ENCODE measurements around the gene PLA2G3. TPM values are rescaled to one million over a fixed set of nuclear protein-coding genes. Genes with fewer than 3 reads are reported as not detected.

Gene PLA2G3
- total and polyA plus RNA-seq, 2 of the 8 experiments (the other 6 are each of a cell fraction or from before 2014, with no cell fraction given), result 18.1 to 25.9 TPM

DNA sequence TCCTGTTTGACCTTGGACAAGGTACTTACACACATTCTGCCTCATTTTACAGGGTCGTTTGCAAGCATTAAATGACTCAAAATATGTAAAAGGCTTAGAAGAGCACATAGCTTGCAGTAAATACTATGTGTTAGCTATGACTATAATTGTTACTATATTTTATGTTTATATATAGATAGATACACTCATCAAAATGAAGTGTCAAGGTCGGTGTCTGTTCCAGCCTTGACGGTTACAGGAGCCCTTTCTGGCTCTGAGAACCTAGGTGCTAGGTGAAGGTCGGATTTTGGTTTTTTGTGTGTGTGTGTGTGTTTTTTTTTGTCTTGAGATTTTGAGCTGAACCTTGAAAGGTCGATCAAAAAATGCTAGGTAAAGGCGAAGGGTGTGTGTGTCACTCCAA lies 47.3 kb upstream of the PLA2G3 start (continued):
- TF ChIP-seq CREB1 (IDR thresholded peaks at IDR 0.05), result no peak
- TF ChIP-seq CBX8 (IDR thresholded peaks at IDR 0.05; ENCODE audit: borderline replicate concordance, low read depth, low read length), result no peak
- TF ChIP-seq, protein P1, sequence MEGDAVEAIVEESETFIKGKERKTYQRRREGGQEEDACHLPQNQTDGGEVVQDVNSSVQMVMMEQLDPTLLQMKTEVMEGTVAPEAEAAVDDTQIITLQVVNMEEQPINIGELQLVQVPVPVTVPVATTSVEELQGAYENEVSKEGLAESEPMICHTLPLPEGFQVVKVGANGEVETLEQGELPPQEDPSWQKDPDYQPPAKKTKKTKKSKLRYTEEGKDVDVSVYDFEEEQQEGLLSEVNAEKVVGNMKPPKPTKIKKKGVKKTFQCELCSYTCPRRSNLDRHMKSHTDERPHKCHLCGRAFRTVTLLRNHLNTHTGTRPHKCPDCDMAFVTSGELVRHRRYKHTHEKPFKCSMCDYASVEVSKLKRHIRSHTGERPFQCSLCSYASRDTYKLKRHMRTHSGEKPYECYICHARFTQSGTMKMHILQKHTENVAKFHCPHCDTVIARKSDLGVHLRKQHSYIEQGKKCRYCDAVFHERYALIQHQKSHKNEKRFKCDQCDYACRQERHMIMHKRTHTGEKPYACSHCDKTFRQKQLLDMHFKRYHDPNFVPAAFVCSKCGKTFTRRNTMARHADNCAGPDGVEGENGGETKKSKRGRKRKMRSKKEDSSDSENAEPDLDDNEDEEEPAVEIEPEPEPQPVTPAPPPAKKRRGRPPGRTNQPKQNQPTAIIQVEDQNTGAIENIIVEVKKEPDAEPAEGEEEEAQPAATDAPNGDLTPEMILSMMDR (IDR thresholded peaks at IDR 0.05; ENCODE audit: control extremely low read depth in 1 of 3, insufficient read depth in 1 of 3, low read depth in 1 of 3, low read length in 3 of 3), result no peak
- TF ChIP-seq, protein P2, sequence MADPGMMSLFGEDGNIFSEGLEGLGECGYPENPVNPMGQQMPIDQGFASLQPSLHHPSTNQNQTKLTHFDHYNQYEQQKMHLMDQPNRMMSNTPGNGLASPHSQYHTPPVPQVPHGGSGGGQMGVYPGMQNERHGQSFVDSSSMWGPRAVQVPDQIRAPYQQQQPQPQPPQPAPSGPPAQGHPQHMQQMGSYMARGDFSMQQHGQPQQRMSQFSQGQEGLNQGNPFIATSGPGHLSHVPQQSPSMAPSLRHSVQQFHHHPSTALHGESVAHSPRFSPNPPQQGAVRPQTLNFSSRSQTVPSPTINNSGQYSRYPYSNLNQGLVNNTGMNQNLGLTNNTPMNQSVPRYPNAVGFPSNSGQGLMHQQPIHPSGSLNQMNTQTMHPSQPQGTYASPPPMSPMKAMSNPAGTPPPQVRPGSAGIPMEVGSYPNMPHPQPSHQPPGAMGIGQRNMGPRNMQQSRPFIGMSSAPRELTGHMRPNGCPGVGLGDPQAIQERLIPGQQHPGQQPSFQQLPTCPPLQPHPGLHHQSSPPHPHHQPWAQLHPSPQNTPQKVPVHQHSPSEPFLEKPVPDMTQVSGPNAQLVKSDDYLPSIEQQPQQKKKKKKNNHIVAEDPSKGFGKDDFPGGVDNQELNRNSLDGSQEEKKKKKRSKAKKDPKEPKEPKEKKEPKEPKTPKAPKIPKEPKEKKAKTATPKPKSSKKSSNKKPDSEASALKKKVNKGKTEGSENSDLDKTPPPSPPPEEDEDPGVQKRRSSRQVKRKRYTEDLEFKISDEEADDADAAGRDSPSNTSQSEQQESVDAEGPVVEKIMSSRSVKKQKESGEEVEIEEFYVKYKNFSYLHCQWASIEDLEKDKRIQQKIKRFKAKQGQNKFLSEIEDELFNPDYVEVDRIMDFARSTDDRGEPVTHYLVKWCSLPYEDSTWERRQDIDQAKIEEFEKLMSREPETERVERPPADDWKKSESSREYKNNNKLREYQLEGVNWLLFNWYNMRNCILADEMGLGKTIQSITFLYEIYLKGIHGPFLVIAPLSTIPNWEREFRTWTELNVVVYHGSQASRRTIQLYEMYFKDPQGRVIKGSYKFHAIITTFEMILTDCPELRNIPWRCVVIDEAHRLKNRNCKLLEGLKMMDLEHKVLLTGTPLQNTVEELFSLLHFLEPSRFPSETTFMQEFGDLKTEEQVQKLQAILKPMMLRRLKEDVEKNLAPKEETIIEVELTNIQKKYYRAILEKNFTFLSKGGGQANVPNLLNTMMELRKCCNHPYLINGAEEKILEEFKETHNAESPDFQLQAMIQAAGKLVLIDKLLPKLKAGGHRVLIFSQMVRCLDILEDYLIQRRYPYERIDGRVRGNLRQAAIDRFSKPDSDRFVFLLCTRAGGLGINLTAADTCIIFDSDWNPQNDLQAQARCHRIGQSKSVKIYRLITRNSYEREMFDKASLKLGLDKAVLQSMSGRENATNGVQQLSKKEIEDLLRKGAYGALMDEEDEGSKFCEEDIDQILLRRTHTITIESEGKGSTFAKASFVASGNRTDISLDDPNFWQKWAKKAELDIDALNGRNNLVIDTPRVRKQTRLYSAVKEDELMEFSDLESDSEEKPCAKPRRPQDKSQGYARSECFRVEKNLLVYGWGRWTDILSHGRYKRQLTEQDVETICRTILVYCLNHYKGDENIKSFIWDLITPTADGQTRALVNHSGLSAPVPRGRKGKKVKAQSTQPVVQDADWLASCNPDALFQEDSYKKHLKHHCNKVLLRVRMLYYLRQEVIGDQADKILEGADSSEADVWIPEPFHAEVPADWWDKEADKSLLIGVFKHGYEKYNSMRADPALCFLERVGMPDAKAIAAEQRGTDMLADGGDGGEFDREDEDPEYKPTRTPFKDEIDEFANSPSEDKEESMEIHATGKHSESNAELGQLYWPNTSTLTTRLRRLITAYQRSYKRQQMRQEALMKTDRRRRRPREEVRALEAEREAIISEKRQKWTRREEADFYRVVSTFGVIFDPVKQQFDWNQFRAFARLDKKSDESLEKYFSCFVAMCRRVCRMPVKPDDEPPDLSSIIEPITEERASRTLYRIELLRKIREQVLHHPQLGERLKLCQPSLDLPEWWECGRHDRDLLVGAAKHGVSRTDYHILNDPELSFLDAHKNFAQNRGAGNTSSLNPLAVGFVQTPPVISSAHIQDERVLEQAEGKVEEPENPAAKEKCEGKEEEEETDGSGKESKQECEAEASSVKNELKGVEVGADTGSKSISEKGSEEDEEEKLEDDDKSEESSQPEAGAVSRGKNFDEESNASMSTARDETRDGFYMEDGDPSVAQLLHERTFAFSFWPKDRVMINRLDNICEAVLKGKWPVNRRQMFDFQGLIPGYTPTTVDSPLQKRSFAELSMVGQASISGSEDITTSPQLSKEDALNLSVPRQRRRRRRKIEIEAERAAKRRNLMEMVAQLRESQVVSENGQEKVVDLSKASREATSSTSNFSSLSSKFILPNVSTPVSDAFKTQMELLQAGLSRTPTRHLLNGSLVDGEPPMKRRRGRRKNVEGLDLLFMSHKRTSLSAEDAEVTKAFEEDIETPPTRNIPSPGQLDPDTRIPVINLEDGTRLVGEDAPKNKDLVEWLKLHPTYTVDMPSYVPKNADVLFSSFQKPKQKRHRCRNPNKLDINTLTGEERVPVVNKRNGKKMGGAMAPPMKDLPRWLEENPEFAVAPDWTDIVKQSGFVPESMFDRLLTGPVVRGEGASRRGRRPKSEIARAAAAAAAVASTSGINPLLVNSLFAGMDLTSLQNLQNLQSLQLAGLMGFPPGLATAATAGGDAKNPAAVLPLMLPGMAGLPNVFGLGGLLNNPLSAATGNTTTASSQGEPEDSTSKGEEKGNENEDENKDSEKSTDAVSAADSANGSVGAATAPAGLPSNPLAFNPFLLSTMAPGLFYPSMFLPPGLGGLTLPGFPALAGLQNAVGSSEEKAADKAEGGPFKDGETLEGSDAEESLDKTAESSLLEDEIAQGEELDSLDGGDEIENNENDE (IDR thresholded peaks at IDR 0.05; ENCODE audit: insufficient replicate concordance, low read length), result no peak
- no peak for TF ChIP-seq GABPA (IDR thresholded peaks at IDR 0.05; ENCODE audit: borderline replicate concordance, insufficient read depth, low read length)
- no peak for TF ChIP-seq RXRA (IDR thresholded peaks at IDR 0.05; ENCODE audit: insufficient read depth, low read depth, low read length)
- TF ChIP-seq, protein P3, sequence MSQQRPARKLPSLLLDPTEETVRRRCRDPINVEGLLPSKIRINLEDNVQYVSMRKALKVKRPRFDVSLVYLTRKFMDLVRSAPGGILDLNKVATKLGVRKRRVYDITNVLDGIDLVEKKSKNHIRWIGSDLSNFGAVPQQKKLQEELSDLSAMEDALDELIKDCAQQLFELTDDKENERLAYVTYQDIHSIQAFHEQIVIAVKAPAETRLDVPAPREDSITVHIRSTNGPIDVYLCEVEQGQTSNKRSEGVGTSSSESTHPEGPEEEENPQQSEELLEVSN (IDR thresholded peaks at IDR 0.05), result no peak

All from H1 (cell line).